Lower leg skin (tissue), 3 donors: ENCODE data around the gene NELL1.

ENCODE experiments used
- POLR2A ChIP-seq, 2 donors: fragments of 450-650 bp; IDR thresholded peaks; one replicate each; pipeline ENCODE4 v1.6.1; 2016 to 2017; ENCODE audit warnings: antibody characterized with exemption in 2 of 2, mild to moderate bottlenecking in 1 of 2, moderate library complexity in 1 of 2
- TF ChIP-seq, protein P1 (sequence below), 3 donors: fragments of 450-650 bp; IDR thresholded peaks; one replicate each; pipeline ENCODE4 v1.5.1; 2016; ENCODE audit warnings: antibody characterized with exemption in 3 of 3, mild to moderate bottlenecking in 3 of 3, moderate library complexity in 2 of 3

DNA sequence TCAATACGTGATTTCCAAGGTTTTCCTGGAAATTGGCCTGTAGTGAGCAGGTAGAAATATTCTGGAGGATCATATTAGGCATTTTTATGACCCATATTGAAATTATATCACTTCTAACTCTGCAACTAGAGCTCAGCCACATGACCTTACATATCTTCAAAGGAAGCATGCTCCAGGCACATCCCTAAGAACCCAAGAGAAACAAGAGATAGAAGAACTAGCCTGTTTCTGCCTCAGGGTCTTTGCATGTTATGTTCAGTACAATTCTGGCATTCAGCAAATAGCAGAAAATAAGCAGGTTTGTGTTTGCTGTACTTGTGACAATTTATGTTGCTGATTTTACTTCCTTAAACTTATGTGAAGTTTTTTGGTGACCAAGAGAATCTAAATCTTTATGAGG, 859.8 kb downstream of the NELL1 start:
- TF ChIP-seq, protein P1, sequence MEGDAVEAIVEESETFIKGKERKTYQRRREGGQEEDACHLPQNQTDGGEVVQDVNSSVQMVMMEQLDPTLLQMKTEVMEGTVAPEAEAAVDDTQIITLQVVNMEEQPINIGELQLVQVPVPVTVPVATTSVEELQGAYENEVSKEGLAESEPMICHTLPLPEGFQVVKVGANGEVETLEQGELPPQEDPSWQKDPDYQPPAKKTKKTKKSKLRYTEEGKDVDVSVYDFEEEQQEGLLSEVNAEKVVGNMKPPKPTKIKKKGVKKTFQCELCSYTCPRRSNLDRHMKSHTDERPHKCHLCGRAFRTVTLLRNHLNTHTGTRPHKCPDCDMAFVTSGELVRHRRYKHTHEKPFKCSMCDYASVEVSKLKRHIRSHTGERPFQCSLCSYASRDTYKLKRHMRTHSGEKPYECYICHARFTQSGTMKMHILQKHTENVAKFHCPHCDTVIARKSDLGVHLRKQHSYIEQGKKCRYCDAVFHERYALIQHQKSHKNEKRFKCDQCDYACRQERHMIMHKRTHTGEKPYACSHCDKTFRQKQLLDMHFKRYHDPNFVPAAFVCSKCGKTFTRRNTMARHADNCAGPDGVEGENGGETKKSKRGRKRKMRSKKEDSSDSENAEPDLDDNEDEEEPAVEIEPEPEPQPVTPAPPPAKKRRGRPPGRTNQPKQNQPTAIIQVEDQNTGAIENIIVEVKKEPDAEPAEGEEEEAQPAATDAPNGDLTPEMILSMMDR (IDR thresholded peaks at IDR 0.05): no peak
- TF ChIP-seq POLR2A (IDR thresholded peaks at IDR 0.05): no peak
